GM19099 (cell line): ENCODE results near the gene ISOC1.

ENCODE experiments used
- POLR2A ChIP-seq: IDR thresholded peaks from 3 replicates; pipeline ENCODE4 v1.6.1; 2011; ENCODE audit warnings: low read depth; ENCODE audit not compliant: insufficient read length; ENCODE audit errors: extremely low read depth

ISOC1 gene

GRCh38 chr5:129078247-129078646 is 16.3 kb upstream of the ISOC1 start:
- no peak for TF ChIP-seq POLR2A

GRCh38 chr5:129078660-129079059 is 15.9 kb upstream of the ISOC1 start:
- TF ChIP-seq POLR2A = no peak

- no peak for TF ChIP-seq POLR2A
These were observed 15.1 kb upstream of the ISOC1 start for GRCh38 chr5:129079496-129079895.

GRCh38 chr5:129080766-129081165 is 13.8 kb upstream of the ISOC1 start:
- no peak for TF ChIP-seq POLR2A

GRCh38 chr5:129082225-129083136 is 12.1 kb upstream of the ISOC1 start:
- TF ChIP-seq POLR2A = no peak

GRCh38 chr5:129094924-129095899 is 663 bp downstream of the ISOC1 start:
- peak; percentile 34 for TF ChIP-seq POLR2A

GRCh38 chr5:129096382-129096991 is 1.9 kb downstream of the ISOC1 start:
- no peak for TF ChIP-seq POLR2A

- TF ChIP-seq POLR2A = no peak
These were observed 3.1 kb downstream of the ISOC1 start for GRCh38 chr5:129097498-129098296.

GRCh38 chr5:129098488-129099183 is 4.1 kb downstream of the ISOC1 start:
- no peak for TF ChIP-seq POLR2A

- no peak for TF ChIP-seq POLR2A
These were observed 4.6 kb downstream of the ISOC1 start for GRCh38 chr5:129099184-129099569.

GRCh38 chr5:129101794-129102193 is 7.2 kb downstream of the ISOC1 start:
- no peak for TF ChIP-seq POLR2A

- TF ChIP-seq POLR2A = no peak
These were observed 8.8 kb downstream of the ISOC1 start for GRCh38 chr5:129103397-129103796.

GRCh38 chr5:129104915-129105455 is 10.4 kb downstream of the ISOC1 start:
- no peak for TF ChIP-seq POLR2A

- no peak for TF ChIP-seq POLR2A
These were observed 13.1 kb downstream of the ISOC1 start for GRCh38 chr5:129107637-129108036.

- TF ChIP-seq POLR2A = no peak
These were observed 16.2 kb downstream of the ISOC1 start for GRCh38 chr5:129110742-129111141.
